LoVo (cell line): ENCODE results near the gene FRAS1.
A peak's percentile ranks its signal among the peaks of the same experiment; 100 is the strongest.
"Not testable (repeated sequence)": the region's sequence is repeated elsewhere in the genome, so short reads cannot be mapped to it uniquely, and the experiment has no call there.

Experiments
- DNase-seq: peaks from one replicate; pipeline ENCODE4 v3.0.0-alpha.2; 2016; ENCODE audit warnings: low spot score

Gene FRAS1

GRCh38 chr4:78057600-78058550, 752 bp downstream of the FRAS1 start:
- peak; percentile 32 for DNase-seq

GRCh38 chr4:78058591-78059523, 1.7 kb downstream of the FRAS1 start:
- DNase-seq: peak; percentile 53

GRCh38 chr4:78059524-78059889, 2.4 kb downstream of the FRAS1 start:
- peak; percentile 78 for DNase-seq

GRCh38 chr4:78059938-78060337, 2.8 kb downstream of the FRAS1 start:
- DNase-seq: no peak

GRCh38 chr4:78061939-78062570, 4.9 kb downstream of the FRAS1 start:
- no peak for DNase-seq

GRCh38 chr4:78065508-78066192, 8.5 kb downstream of the FRAS1 start:
- no peak for DNase-seq

GRCh38 chr4:78068481-78068880, 11.4 kb downstream of the FRAS1 start:
- DNase-seq: no peak

- DNase-seq: no peak
These were observed 12.2 kb downstream of the FRAS1 start for GRCh38 chr4:78069319-78069718.

- DNase-seq: no peak
These were observed 12.7 kb downstream of the FRAS1 start for GRCh38 chr4:78069859-78070258.

GRCh38 chr4:78070731-78071282, 13.7 kb downstream of the FRAS1 start:
- DNase-seq: no peak

GRCh38 chr4:78074759-78075158, 17.6 kb downstream of the FRAS1 start:
- no peak for DNase-seq

- DNase-seq: no peak
These were observed 18.9 kb downstream of the FRAS1 start for GRCh38 chr4:78075986-78076385.

- DNase-seq: no peak
These were observed 21.0 kb downstream of the FRAS1 start for GRCh38 chr4:78078101-78078500.

GRCh38 chr4:78079726-78080430, 22.8 kb downstream of the FRAS1 start:
- DNase-seq: no peak

- DNase-seq: no peak
These were observed 24.4 kb downstream of the FRAS1 start for GRCh38 chr4:78081541-78081940.

GRCh38 chr4:78083035-78083434, 25.9 kb downstream of the FRAS1 start:
- no peak for DNase-seq

GRCh38 chr4:78091534-78091933, 34.4 kb downstream of the FRAS1 start:
- DNase-seq: no peak

GRCh38 chr4:78092350-78092749, 35.2 kb downstream of the FRAS1 start:
- DNase-seq: not testable (repeated sequence)

- no peak for DNase-seq
These were observed 35.7 kb downstream of the FRAS1 start for GRCh38 chr4:78092850-78093249.

- DNase-seq: no peak
These were observed 38.0 kb downstream of the FRAS1 start for GRCh38 chr4:78095081-78095480.

- no peak for DNase-seq
These were observed 41.9 kb downstream of the FRAS1 start for GRCh38 chr4:78099058-78099457.
